Nephron progenitor cell (in vitro differentiated cells): Measurements from ENCODE around the gene C1orf21.

ENCODE experiments used
- DNase-seq: peaks from one replicate; pipeline ENCODE4 v3.0.0; 2021
- H3K27ac Mint-ChIP-seq: 2 replicates; pipeline ENCODE4 v1.8.0; 2021; ENCODE audit warnings: mild to moderate bottlenecking, moderate library complexity, mixed read lengths
- H3K27me3 Mint-ChIP-seq: 2 replicates; pipeline ENCODE4 v1.8.0; 2021; ENCODE audit warnings: mild to moderate bottlenecking, low read depth, mixed read lengths; ENCODE audit not compliant: poor library complexity
- H3K36me3 Mint-ChIP-seq: 2 replicates; pipeline ENCODE4 v1.8.0; 2021; ENCODE audit warnings: low read depth, mixed read lengths
- H3K4me1 Mint-ChIP-seq: 2 replicates; pipeline ENCODE4 v1.8.0; 2021; ENCODE audit warnings: mixed read lengths
- H3K4me3 Mint-ChIP-seq: 2 replicates; pipeline ENCODE4 v1.8.0; 2021; ENCODE audit warnings: mild to moderate bottlenecking, moderate library complexity, mixed read lengths
- H3K9me3 Mint-ChIP-seq: 2 replicates; pipeline ENCODE4 v1.8.0; 2021; ENCODE audit warnings: mild to moderate bottlenecking, moderate library complexity, mixed read lengths
- CTCF ChIP-seq: fragments of 200-600 bp; sonication (generic); IDR thresholded peaks from 2 replicates; pipeline ENCODE4 v1.5.0; 2021; ENCODE audit warnings: antibody characterized with exemption

C1orf21 gene

GRCh38 chr1:184464757-184465156, 77.9 kb downstream of the C1orf21 start:
- Mint-ChIP-seq H3K4me1 (peaks cover 8% of the 10 kb centered on the region), H3K27ac (no peak overlapping the region), H3K36me3 (no peaks in the 10 kb centered on the region), H3K4me3 (no peak overlapping the region), H3K27me3 (peaks cover 4% of the 10 kb centered on the region), H3K9me3 (no peaks in the 10 kb centered on the region)
- TF ChIP-seq CTCF, result no peak
- no peak for DNase-seq

GRCh38 chr1:184465489-184466146, 78.8 kb downstream of the C1orf21 start:
- Mint-ChIP-seq H3K4me1 (peaks cover 8% of the 10 kb centered on the region), H3K27ac (no peak overlapping the region), H3K9me3 (no peaks in the 10 kb centered on the region), H3K36me3 (no peaks in the 10 kb centered on the region), H3K4me3 (no peak overlapping the region), H3K27me3 (peaks cover 4% of the 10 kb centered on the region)
- TF ChIP-seq CTCF, result peak; percentile 8
- DNase-seq, result no peak

DNA sequence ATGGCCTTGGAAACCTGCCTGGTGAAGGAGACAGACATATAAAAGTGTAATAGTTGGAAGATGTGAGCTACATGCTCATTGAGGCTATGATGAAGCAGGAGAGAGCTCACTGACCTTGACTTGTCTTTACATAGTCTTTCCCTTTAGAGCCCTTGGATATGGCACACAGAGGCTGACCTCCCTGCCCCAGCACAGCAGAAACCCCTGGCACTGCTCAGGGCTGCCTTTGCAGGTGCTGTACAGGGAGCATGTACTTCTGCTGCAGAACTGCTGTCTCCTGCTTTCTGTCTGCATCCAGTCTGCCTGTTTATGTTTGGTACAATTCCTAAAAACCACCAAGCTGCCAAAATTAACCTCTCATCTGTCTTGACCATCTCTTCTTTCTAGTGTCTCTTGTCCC, 80.5 kb downstream of the C1orf21 start:
- H3K27ac Mint-ChIP-seq, result no peak overlapping the region
- H3K4me1 Mint-ChIP-seq, result peaks cover 8% of the 10 kb centered on the region

DNA sequence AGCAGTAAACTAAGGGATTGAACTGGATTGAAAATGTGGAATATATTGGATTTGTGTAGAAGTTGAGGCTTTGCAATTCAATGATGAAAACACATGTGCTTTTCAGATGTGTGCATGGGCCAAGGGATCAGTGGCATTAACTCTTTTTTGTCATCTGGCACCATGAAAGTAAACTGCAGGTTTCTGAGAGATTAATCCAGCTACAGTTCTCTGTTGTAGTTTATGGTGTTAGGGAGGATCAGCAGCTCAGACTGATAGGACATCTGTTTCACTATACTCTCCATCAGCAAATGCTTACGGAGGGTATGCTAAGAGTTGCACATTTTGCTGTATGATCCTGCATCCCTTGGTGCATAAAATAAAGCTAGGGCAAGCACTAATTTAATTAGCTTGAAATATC, 82.6 kb downstream of the C1orf21 start:
- H3K36me3 Mint-ChIP-seq, result no peaks in the 10 kb centered on the region
- H3K9me3 Mint-ChIP-seq, result no peaks in the 10 kb centered on the region
- no peak for DNase-seq

More for the DNA sequence above, 80.5 kb downstream of the C1orf21 start:
- TF ChIP-seq CTCF, result no peak
- Mint-ChIP-seq H3K4me3 (no peak overlapping the region), H3K36me3 (no peaks in the 10 kb centered on the region), H3K27me3 (peaks cover 4% of the 10 kb centered on the region), H3K9me3 (no peaks in the 10 kb centered on the region)
- DNase-seq, result no peak

DNA sequence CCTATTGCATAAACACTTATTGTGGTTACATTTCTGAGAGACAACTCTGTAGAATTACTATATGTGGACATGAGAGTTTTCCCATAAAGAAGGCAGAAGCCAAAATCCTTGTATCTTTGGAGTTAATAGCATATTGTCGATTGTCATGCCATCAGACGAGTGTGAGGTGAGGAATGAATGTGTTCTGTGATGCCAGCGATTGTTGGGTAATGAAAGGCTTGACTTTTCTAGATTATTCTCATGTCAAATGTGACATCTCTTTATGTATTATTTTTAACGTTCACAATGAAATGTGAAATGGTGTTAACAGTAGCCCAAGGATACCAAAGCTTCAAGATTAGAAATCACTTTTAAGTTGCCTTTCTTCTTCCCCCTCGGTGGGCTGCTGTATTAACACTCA, 84.9 kb downstream of the C1orf21 start:
- no peak overlapping the region for H3K4me3 Mint-ChIP-seq
- H3K36me3 Mint-ChIP-seq, result peaks cover 11% of the 10 kb centered on the region
- H3K4me1 Mint-ChIP-seq, result peaks cover 3% of the 10 kb centered on the region
- H3K9me3 Mint-ChIP-seq, result peaks cover 4% of the 10 kb centered on the region
- no peak overlapping the region for H3K27ac Mint-ChIP-seq
- H3K27me3 Mint-ChIP-seq, result peaks cover 4% of the 10 kb centered on the region
- no peak for DNase-seq
- no peak for TF ChIP-seq CTCF

More for the DNA sequence above, 82.6 kb downstream of the C1orf21 start:
- no peak for TF ChIP-seq CTCF
- H3K27ac Mint-ChIP-seq, result peak overlapping the region; percentile 30
- H3K4me3 Mint-ChIP-seq, result no peak overlapping the region
- H3K27me3 Mint-ChIP-seq, result peaks cover 4% of the 10 kb centered on the region
- H3K4me1 Mint-ChIP-seq, result peaks cover 8% of the 10 kb centered on the region

GRCh38 chr1:184472136-184472535, 85.3 kb downstream of the C1orf21 start:
- no peak for DNase-seq
- Mint-ChIP-seq H3K9me3 (peaks cover 4% of the 10 kb centered on the region), H3K36me3 (peaks cover 12% of the 10 kb centered on the region), H3K27me3 (peaks cover 4% of the 10 kb centered on the region), H3K4me3 (no peak overlapping the region), H3K27ac (no peak overlapping the region), H3K4me1 (peaks cover 3% of the 10 kb centered on the region)
- no peak for TF ChIP-seq CTCF
